SK-N-SH (cell line): ENCODE data around the gene ARMC9. TPM values are rescaled to one million over a fixed set of nuclear protein-coding genes. Genes with fewer than 3 reads are reported as not detected.
A peak's percentile ranks its signal among the peaks of the same experiment; 100 is the strongest.

ENCODE experiments used
- CTCF ChIA-PET: fragments of 300-600, 350-600 bp; formaldehyde crosslinking; extraction: SDS; loops from one replicate; lab custom pipeline; 2021; lab: Yijun Ruan, JAX
- POLR2A ChIA-PET: fragments of 350-600 bp; sonication (Branson Sonifier 250); formaldehyde crosslinking; extraction: SDS; loops from one replicate; lab custom pipeline; 2020; ENCODE audit warnings: antibody characterized with exemption, inconsistent platforms; lab: Yijun Ruan, JAX
- DNase-seq: peaks from one replicate; pipeline ENCODE4 v3.0.0; 2012
- H2AFZ ChIP-seq: fragments of 200-600 bp; sonication (generic); 2 replicates; pipeline ENCODE4 v1.8.1; 2016; ENCODE audit warnings: antibody characterized with exemption, mild to moderate bottlenecking, low read depth
- H3F3A ChIP-seq: fragments of 200-600 bp; sonication (generic); replicated peaks from 2 replicates; pipeline ENCODE3; 2016; ENCODE audit warnings: antibody characterized with exemption, mild to moderate bottlenecking; ENCODE audit not compliant: insufficient read depth
- H3K27ac ChIP-seq, 2 experiments: fragments of 200-500 bp in 1 of 2; fragments of 200-600 bp in 1 of 2; sonication (Bioruptor generic) in 1 of 2; sonication (generic), shearing (Covaris generic) in 1 of 2; 2 replicates each; pipeline versions ENCODE4 v1.5.1 to v1.6.1; 2014 to 2016; ENCODE audit warnings: low read depth in 2 of 2, inconsistent platforms in 1 of 2, low read length in 1 of 2, mild to moderate bottlenecking in 1 of 2, mixed read lengths in 1 of 2
- H3K27me3 ChIP-seq: fragments of 200-600 bp; sonication (generic), shearing (Covaris generic); 2 replicates; pipeline ENCODE4 v1.6.1; 2016; ENCODE audit warnings: mixed run types; ENCODE audit not compliant: insufficient read depth
- H3K36me3 ChIP-seq, 2 experiments: fragments of 200-500 bp in 1 of 2; fragments of 200-600 bp in 1 of 2; sonication (Bioruptor generic) in 1 of 2; sonication (generic) in 1 of 2; replicated peaks in 1 of 2; 2 replicates each; pipeline versions ENCODE3 to v1.5.1; 2014 to 2016; ENCODE audit warnings: low read length in 1 of 2, mild to moderate bottlenecking in 1 of 2; ENCODE audit not compliant: insufficient read depth in 2 of 2, control insufficient read depth in 1 of 2
- H3K4me1 ChIP-seq, 2 experiments: fragments of 200-500 bp in 1 of 2; fragments of 200-600 bp in 1 of 2; sonication (Bioruptor generic) in 1 of 2; sonication (generic), shearing (Covaris generic) in 1 of 2; 2 replicates each; pipeline versions ENCODE4 v1.5.1 to v1.6.1; 2014 to 2016; ENCODE audit warnings: low read depth in 1 of 2, low read length in 1 of 2, mixed run types in 1 of 2; ENCODE audit not compliant: insufficient read depth in 2 of 2, control insufficient read depth in 1 of 2
- H3K4me2 ChIP-seq: fragments of 200-600 bp; sonication (generic), shearing (Covaris generic); 2 replicates; pipeline ENCODE4 v1.6.1; 2017; ENCODE audit warnings: mixed run types
- H3K4me3 ChIP-seq, 2 experiments: fragments of 200-500 bp in 1 of 2; fragments of 200-600 bp in 1 of 2; sonication (Bioruptor generic) in 1 of 2; sonication (generic), shearing (Covaris generic) in 1 of 2; 2 replicates each; pipeline versions ENCODE4 v1.5.1 to v1.8.1; 2014 to 2016; ENCODE audit warnings: low read depth in 2 of 2, inconsistent platforms in 1 of 2, low read length in 1 of 2, mild to moderate bottlenecking in 1 of 2, mixed read lengths in 1 of 2, moderate library complexity in 1 of 2
- H3K79me2 ChIP-seq: fragments of 200-600 bp; sonication (generic); 2 replicates; pipeline ENCODE4 v1.8.1; 2017; ENCODE audit warnings: mild to moderate bottlenecking; ENCODE audit not compliant: insufficient read depth
- H3K9ac ChIP-seq: fragments of 200-600 bp; sonication (generic); 2 replicates; pipeline ENCODE4 v1.6.1; 2017; ENCODE audit warnings: mixed run types
- H3K9me2 ChIP-seq: fragments of 200-600 bp; sonication (generic); 2 replicates; pipeline ENCODE4 v1.6.1; 2017; ENCODE audit warnings: mixed run types
- H3K9me3 ChIP-seq: fragments of 200-600 bp; sonication (generic); 2 replicates; pipeline ENCODE4 v1.6.1; 2017; ENCODE audit warnings: mixed run types, mild to moderate bottlenecking, moderate library complexity
- H4K20me1 ChIP-seq: fragments of 200-600 bp; sonication (generic); 2 replicates; pipeline ENCODE4 v1.6.1; 2017; ENCODE audit warnings: mild to moderate bottlenecking, mixed run types; ENCODE audit not compliant: insufficient read depth
- CHD2 ChIP-seq: fragments of 150-350 bp; IDR thresholded peaks from 2 replicates; pipeline ENCODE4 v1.6.1; 2018; ENCODE audit warnings: low read length; ENCODE audit not compliant: partially characterized antibody
- EP300 ChIP-seq, 2 experiments: IDR thresholded peaks; 2 replicates each; pipeline versions ENCODE4 v1.4.0 to v1.6.1; 2012; ENCODE audit warnings: borderline replicate concordance in 1 of 2, low read depth in 1 of 2, low read length in 1 of 2
- FOXM1 ChIP-seq: IDR thresholded peaks from 2 replicates; pipeline ENCODE4 v1.4.0; 2012; ENCODE audit warnings: low read depth, mild to moderate bottlenecking
- GABPA ChIP-seq: IDR thresholded peaks from 2 replicates; pipeline ENCODE4 v1.4.0; 2012; ENCODE audit warnings: low read depth, mild to moderate bottlenecking
- GATA2 ChIP-seq: sonication (generic); formaldehyde crosslinking; IDR thresholded peaks from 2 replicates; pipeline ENCODE4 v1.5.0; 2020; ENCODE audit warnings: mild to moderate bottlenecking, missing genetic modification reagents
- MXI1 ChIP-seq: IDR thresholded peaks from 2 replicates; pipeline ENCODE4 v1.6.1; 2012; ENCODE audit warnings: mild to moderate bottlenecking, low read depth, low read length, improper control_type of control experiment
- NFIC ChIP-seq: IDR thresholded peaks from 2 replicates; pipeline ENCODE4 v1.4.0; 2012; ENCODE audit warnings: borderline replicate concordance
- PBX3 ChIP-seq: IDR thresholded peaks from 2 replicates; pipeline ENCODE4; 2012
- POLR2AphosphoS5 ChIP-seq: IDR thresholded peaks from 2 replicates; pipeline ENCODE4 v1.6.1; 2012; ENCODE audit warnings: low read depth, low read length
- RAD21 ChIP-seq: IDR thresholded peaks from 2 replicates; pipeline ENCODE4 v1.6.1; 2012; ENCODE audit warnings: mild to moderate bottlenecking, low read length
- RCOR1 ChIP-seq: fragments of 150-350 bp; IDR thresholded peaks from 2 replicates; pipeline ENCODE4 v1.6.1; 2017; ENCODE audit warnings: antibody characterized with exemption, low read length
- RXRA ChIP-seq: IDR thresholded peaks from 2 replicates; pipeline ENCODE4 v1.4.0; 2012; ENCODE audit warnings: low read depth, mild to moderate bottlenecking, borderline replicate concordance
- SMC3 ChIP-seq: IDR thresholded peaks from 2 replicates; pipeline ENCODE4 v1.6.1; 2012; ENCODE audit warnings: low read depth, low read length, improper control_type of control experiment
- TEAD4 ChIP-seq: IDR thresholded peaks from 2 replicates; pipeline ENCODE4 v1.4.0; 2012; ENCODE audit warnings: mild to moderate bottlenecking, borderline replicate concordance; ENCODE audit not compliant: insufficient read depth
- WGBS: methylation state at CpG from one replicate; pipeline ENCODE4 v1.1.6; 2017; ENCODE audit warnings: low lambda C conversion rate; 5-methylcytosine and 5-hydroxymethylcytosine counted together
- polyA plus RNA-seq, 3 experiments: library from polyadenylated mRNA; depleted of rRNA; stranded (reverse); fragments of >200 nt; gene quantifications; 2 replicates each; pipeline ENCODE4 v1.2.3, GENCODE V29; 2012
- TF ChIP-seq, protein P1 (sequence below): IDR thresholded peaks from 2 replicates; pipeline ENCODE4 v1.6.1; 2012; ENCODE audit warnings: mild to moderate bottlenecking, low read depth, low read length, moderate library complexity
- TF ChIP-seq, protein P2 (sequence below): fragments of 150-350 bp; IDR thresholded peaks from 2 replicates; pipeline ENCODE4 v1.6.1; 2017; ENCODE audit warnings: antibody characterized with exemption, low read length, low read depth, borderline replicate concordance

ARMC9 gene
- polyA plus RNA-seq, 1 of the 3 experiments (the other 2 are of a cell fraction) = 25.3 TPM

- no peaks in the 10 kb centered on the region for H3K9me3 ChIP-seq
- no peaks in the 10 kb centered on the region for H3K9me2 ChIP-seq
- peak overlapping the region in 1 of 2 experiments; percentile 41; a peak in 2 of 4 replicates for H3K27ac ChIP-seq
- H3F3A ChIP-seq = no peaks in the 10 kb centered on the region
- no peak overlapping the region for H2AFZ ChIP-seq
- no peak overlapping the region for H3K4me2 ChIP-seq
- H3K9ac ChIP-seq = no peak overlapping the region
- no peaks in the 10 kb centered on the region for H3K79me2 ChIP-seq
- H3K27me3 ChIP-seq = no peaks in the 10 kb centered on the region
- ChIA-PET CTCF (interaction anchor here (1.5 to 2.0 kb wide), 2 partner anchors 48 to 61 kb away, joined by 4 to 8 read pairs; no protein-coding TSS in a partner anchor), POLR2A (no interaction called here)
- peak; percentile 74 for DNase-seq
- H4K20me1 ChIP-seq = no peaks in the 10 kb centered on the region
- no peaks in the 10 kb centered on the region for H3K36me3 ChIP-seq
- H3K4me3 ChIP-seq = no peak overlapping the region
- 90% methylated on average over 4 of the region's 4 CpGs for WGBS
- TF ChIP-seq MXI1 (no peak), FOXM1 (no peak), POLR2AphosphoS5 (no peak), RXRA (no peak), RCOR1 (0 out of 2 replicates have a peak, but pooled peaks have one; percentile 13), GATA2 (CRISPR knock-in tag) (peak; percentile 59), RAD21 (no peak), PBX3 (no peak), CHD2 (peak; percentile 52), GABPA (no peak), TEAD4 (no peak), NFIC (no peak), SMC3 (no peak), EP300 (IDR thresholded peaks at IDR 0.05; ENCODE audit: borderline replicate concordance in 1 of 2, low read depth in 1 of 2, low read length in 1 of 2) (peak in 1 of 2 experiments; percentile 43; a peak in 1 of 4 replicates)
- TF ChIP-seq, protein P1, sequence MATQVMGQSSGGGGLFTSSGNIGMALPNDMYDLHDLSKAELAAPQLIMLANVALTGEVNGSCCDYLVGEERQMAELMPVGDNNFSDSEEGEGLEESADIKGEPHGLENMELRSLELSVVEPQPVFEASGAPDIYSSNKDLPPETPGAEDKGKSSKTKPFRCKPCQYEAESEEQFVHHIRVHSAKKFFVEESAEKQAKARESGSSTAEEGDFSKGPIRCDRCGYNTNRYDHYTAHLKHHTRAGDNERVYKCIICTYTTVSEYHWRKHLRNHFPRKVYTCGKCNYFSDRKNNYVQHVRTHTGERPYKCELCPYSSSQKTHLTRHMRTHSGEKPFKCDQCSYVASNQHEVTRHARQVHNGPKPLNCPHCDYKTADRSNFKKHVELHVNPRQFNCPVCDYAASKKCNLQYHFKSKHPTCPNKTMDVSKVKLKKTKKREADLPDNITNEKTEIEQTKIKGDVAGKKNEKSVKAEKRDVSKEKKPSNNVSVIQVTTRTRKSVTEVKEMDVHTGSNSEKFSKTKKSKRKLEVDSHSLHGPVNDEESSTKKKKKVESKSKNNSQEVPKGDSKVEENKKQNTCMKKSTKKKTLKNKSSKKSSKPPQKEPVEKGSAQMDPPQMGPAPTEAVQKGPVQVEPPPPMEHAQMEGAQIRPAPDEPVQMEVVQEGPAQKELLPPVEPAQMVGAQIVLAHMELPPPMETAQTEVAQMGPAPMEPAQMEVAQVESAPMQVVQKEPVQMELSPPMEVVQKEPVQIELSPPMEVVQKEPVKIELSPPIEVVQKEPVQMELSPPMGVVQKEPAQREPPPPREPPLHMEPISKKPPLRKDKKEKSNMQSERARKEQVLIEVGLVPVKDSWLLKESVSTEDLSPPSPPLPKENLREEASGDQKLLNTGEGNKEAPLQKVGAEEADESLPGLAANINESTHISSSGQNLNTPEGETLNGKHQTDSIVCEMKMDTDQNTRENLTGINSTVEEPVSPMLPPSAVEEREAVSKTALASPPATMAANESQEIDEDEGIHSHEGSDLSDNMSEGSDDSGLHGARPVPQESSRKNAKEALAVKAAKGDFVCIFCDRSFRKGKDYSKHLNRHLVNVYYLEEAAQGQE = no peak
- TF ChIP-seq, protein P2, sequence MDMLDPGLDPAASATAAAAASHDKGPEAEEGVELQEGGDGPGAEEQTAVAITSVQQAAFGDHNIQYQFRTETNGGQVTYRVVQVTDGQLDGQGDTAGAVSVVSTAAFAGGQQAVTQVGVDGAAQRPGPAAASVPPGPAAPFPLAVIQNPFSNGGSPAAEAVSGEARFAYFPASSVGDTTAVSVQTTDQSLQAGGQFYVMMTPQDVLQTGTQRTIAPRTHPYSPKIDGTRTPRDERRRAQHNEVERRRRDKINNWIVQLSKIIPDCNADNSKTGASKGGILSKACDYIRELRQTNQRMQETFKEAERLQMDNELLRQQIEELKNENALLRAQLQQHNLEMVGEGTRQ = no peak
- peaks cover 0 to 55% of the 10 kb centered on the region in 2 experiments; a peak in 2 of 4 replicates for H3K4me1 ChIP-seq
Measured at GRCh38 chr2:231357931-231358330, 159.5 kb downstream of the ARMC9 start.
